ENCODE data around the gene MANBA.

- no peak for TF ChIP-seq POLR2A (IDR thresholded peaks at IDR 0.05; ENCODE audit: low read length)
- TF ChIP-seq RAD21 (conservative IDR thresholded peaks at IDR 0.05 in 1 of 2, IDR thresholded peaks at IDR 0.05 in 1 of 2), result no peak
- no peak for TF ChIP-seq MYC (IDR thresholded peaks at IDR 0.05; ENCODE audit: borderline replicate concordance, low read length)
- TF ChIP-seq, protein P1, sequence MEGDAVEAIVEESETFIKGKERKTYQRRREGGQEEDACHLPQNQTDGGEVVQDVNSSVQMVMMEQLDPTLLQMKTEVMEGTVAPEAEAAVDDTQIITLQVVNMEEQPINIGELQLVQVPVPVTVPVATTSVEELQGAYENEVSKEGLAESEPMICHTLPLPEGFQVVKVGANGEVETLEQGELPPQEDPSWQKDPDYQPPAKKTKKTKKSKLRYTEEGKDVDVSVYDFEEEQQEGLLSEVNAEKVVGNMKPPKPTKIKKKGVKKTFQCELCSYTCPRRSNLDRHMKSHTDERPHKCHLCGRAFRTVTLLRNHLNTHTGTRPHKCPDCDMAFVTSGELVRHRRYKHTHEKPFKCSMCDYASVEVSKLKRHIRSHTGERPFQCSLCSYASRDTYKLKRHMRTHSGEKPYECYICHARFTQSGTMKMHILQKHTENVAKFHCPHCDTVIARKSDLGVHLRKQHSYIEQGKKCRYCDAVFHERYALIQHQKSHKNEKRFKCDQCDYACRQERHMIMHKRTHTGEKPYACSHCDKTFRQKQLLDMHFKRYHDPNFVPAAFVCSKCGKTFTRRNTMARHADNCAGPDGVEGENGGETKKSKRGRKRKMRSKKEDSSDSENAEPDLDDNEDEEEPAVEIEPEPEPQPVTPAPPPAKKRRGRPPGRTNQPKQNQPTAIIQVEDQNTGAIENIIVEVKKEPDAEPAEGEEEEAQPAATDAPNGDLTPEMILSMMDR (IDR thresholded peaks at IDR 0.05), result no peak
- peak; percentile 96 for TF ChIP-seq MAFK (IDR thresholded peaks at IDR 0.05; ENCODE audit: partially characterized antibody)
These were observed 19.8 kb upstream of the MANBA start for GRCh38 chr4:102780476-102781144.

Measured in A549 (cell line).